Ishikawa (cell line): ENCODE measurements around the gene PARP16.
A peak's percentile ranks its signal among the peaks of the same experiment; 100 is the strongest.

Experiments
- CEBPB ChIP-seq: IDR thresholded peaks from 2 replicates; pipeline ENCODE4 v1.6.1; 2012
- CREB1 ChIP-seq: IDR thresholded peaks from 2 replicates; pipeline ENCODE4 v1.6.1; 2012; ENCODE audit warnings: low read depth
- EP300 ChIP-seq: IDR thresholded peaks from 2 replicates; pipeline ENCODE4 v1.6.1; 2012; ENCODE audit warnings: borderline replicate concordance
- FOXM1 ChIP-seq: IDR thresholded peaks from 2 replicates; pipeline ENCODE4 v1.6.1; 2012; ENCODE audit warnings: low read depth, borderline replicate concordance
- RAD21 ChIP-seq: IDR thresholded peaks from 2 replicates; pipeline ENCODE4 v1.6.1; 2012; ENCODE audit warnings: low read depth
- TAF1 ChIP-seq: IDR thresholded peaks from 2 replicates; pipeline ENCODE4 v1.6.1; 2012; ENCODE audit warnings: low read depth, mild to moderate bottlenecking
- TCF12 ChIP-seq: IDR thresholded peaks from 2 replicates; pipeline ENCODE4 v1.6.1; 2012; ENCODE audit warnings: low read depth
- YY1 ChIP-seq: IDR thresholded peaks from 2 replicates; pipeline ENCODE4 v1.6.1; 2012; ENCODE audit warnings: low read depth

DNA sequence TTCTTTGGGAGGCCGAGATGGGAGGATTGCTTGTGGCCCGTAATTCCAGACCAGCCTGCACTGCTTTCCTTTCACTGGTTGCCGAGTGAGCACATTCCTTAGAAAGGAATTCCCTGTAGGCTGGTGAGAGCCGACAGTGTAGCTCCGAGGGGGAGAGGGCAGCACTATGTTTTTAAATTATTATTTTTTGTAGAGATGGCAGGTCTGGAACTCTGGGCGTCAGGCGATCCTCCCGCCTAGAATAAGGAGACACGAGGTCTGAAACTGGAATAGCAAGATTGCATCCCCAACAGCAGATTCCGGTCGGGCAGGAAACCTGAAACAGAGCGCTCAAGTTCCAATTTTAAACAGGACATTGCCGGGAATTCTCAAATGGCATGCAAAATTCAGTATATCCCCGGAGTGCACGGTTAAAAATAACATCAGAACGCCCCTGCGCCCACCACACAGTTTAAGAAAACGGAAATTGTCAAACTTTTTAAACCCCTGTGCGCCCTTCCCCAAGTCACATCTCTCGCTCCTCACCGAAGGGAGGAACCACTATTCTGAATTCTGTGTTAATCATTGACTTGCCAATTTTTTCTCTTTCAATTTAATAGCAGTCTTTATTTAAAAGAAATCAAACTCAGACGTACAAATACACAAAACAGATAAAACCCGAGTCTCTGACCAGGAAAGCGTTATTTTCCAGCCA lies 17.2 kb upstream of the PARP16 start:
- TF ChIP-seq EP300 = peak; percentile 30; the same call in 1 of the 2 replicates
- TF ChIP-seq CEBPB = no peak
- peak; percentile 67; the same call in 1 of the 2 replicates for TF ChIP-seq TCF12
- no peak for TF ChIP-seq FOXM1
- peak; percentile 57; the same call in 1 of the 2 replicates for TF ChIP-seq YY1
- TF ChIP-seq TAF1 = no peak
- 0 out of 2 replicates have a peak, but pooled peaks have one; percentile 2 for TF ChIP-seq CREB1
- TF ChIP-seq RAD21 = no peak
